ENCODE results near the gene DFFB. TPM values are rescaled to one million over a fixed set of nuclear protein-coding genes. Genes with fewer than 3 reads are reported as not detected.

Gene DFFB
- total RNA-seq, 1 experiment from 2014 or later = 17.1 TPM

DNA sequence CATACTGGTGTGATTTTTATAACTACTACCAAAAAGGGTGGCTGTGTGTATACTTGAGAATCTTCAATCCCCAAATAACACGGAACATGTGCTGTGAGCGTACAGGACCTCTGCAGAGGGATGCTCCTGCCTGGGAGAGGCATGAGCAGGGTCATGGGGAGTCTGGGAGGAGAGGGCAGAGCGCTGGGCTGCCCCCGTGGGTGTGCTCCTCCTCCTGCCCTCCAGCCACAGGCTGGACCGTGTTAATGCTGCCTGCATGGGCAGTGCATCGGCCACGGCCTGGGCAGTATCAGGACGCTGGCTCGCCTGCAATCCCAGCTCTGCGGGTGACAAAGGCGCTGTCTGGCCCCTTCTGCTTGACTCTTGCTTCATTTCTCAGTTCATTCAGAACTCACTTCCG lies 6.4 kb upstream of the DFFB start:
- ChIA-PET POLR2A (ENCODE audit: unreplicated experiment) (no interaction called here), CTCF (no interaction called here)
- H3K9me3 ChIP-seq (ENCODE audit: low read length) = no peaks in the 10 kb centered on the region
- intact Hi-C loops (cut with micrococcal nuclease) = no loop called here
- H3K27ac ChIP-seq (ENCODE audit: low read length) = no peak overlapping the region
- no peak overlapping the region for H3K4me2 ChIP-seq (ENCODE audit: low read length)
- TF ChIP-seq, protein P1, sequence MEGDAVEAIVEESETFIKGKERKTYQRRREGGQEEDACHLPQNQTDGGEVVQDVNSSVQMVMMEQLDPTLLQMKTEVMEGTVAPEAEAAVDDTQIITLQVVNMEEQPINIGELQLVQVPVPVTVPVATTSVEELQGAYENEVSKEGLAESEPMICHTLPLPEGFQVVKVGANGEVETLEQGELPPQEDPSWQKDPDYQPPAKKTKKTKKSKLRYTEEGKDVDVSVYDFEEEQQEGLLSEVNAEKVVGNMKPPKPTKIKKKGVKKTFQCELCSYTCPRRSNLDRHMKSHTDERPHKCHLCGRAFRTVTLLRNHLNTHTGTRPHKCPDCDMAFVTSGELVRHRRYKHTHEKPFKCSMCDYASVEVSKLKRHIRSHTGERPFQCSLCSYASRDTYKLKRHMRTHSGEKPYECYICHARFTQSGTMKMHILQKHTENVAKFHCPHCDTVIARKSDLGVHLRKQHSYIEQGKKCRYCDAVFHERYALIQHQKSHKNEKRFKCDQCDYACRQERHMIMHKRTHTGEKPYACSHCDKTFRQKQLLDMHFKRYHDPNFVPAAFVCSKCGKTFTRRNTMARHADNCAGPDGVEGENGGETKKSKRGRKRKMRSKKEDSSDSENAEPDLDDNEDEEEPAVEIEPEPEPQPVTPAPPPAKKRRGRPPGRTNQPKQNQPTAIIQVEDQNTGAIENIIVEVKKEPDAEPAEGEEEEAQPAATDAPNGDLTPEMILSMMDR (conservative IDR thresholded peaks at IDR 0.05; ENCODE audit: low read depth, low read length) = no peak
- no peak for TF ChIP-seq EZH2phosphoT487 (IDR thresholded peaks at IDR 0.05; ENCODE audit: borderline replicate concordance, low read length)
- no peaks in the 10 kb centered on the region for H3F3A ChIP-seq (ENCODE audit: low read length, unreplicated experiment)
- H2AFZ ChIP-seq (ENCODE audit: low read length) = no peak overlapping the region
- peaks cover 25% of the 10 kb centered on the region; the same call in 1 of the 2 replicates for H3K36me3 ChIP-seq (ENCODE audit: low read depth, low read length)
- DNase-seq (no peak), ATAC-seq (no peak)
- H3K4me3 ChIP-seq (ENCODE audit: low read length) = no peak overlapping the region
- H3K9ac ChIP-seq (ENCODE audit: low read length) = no peak overlapping the region
- peaks cover 37% of the 10 kb centered on the region for H3K79me2 ChIP-seq (ENCODE audit: low read length)
- H3K27me3 ChIP-seq (ENCODE audit: low read length) = no peaks in the 10 kb centered on the region
- BruUV-seq (replicated peaks) = no TSS peak
- H4K20me1 ChIP-seq (ENCODE audit: low read length) = peaks cover 13% of the 10 kb centered on the region; the same call in 1 of the 2 replicates
- no peaks in the 10 kb centered on the region for H3K9me2 ChIP-seq (replicated peaks; ENCODE audit: low read length)
- peaks cover 6% of the 10 kb centered on the region for H3K4me1 ChIP-seq (ENCODE audit: insufficient read depth, low read length)

DNA sequence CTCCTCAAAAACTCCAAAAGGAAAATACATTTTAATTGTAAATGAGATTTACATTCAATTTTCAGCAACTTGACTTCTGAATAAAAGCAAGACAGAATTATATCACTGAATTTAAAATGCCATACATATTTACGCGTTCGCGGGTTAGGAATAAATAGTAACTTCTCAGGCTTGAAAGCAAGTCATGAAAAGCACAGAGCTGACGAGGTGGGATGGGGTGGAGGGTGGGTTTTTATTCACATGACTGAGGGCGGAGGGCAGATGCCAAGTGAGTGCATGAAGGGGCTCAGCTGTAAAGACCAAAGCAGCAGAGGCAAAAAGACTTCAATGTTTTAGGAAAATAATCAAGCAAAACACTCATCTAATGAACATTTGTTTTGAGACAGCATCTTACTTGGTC lies 6.0 kb upstream of the DFFB start:
- no peaks in the 10 kb centered on the region for H3K27me3 ChIP-seq (ENCODE audit: low read length)
- intact Hi-C loops (cut with micrococcal nuclease) = no loop called here
- H4K20me1 ChIP-seq (ENCODE audit: low read length) = peaks cover 17% of the 10 kb centered on the region; the same call in 1 of the 2 replicates
- no TSS peak for BruUV-seq (replicated peaks)
- H3K4me1 ChIP-seq (ENCODE audit: insufficient read depth, low read length) = peaks cover 8% of the 10 kb centered on the region
- H3K4me3 ChIP-seq (ENCODE audit: low read length) = no peak overlapping the region
- TF ChIP-seq, protein P1 (conservative IDR thresholded peaks at IDR 0.05; ENCODE audit: low read depth, low read length) = no peak
- no peak for TF ChIP-seq EZH2phosphoT487 (IDR thresholded peaks at IDR 0.05; ENCODE audit: borderline replicate concordance, low read length)
- no peak for TF ChIP-seq EZH2 (IDR thresholded peaks at IDR 0.05; ENCODE audit: low read length, unreplicated experiment)
- ATAC-seq = no peak
- peaks cover 41% of the 10 kb centered on the region for H3K79me2 ChIP-seq (ENCODE audit: low read length)
- H3K27ac ChIP-seq (ENCODE audit: low read length) = no peak overlapping the region
- H3K36me3 ChIP-seq (ENCODE audit: low read depth, low read length) = peaks cover 25% of the 10 kb centered on the region; the same call in 1 of the 2 replicates
- no peak overlapping the region for H3K4me2 ChIP-seq (ENCODE audit: low read length)
- no peak overlapping the region for H2AFZ ChIP-seq (ENCODE audit: low read length)
- ChIA-PET POLR2A (ENCODE audit: unreplicated experiment) (no interaction called here), CTCF (no interaction called here)
- H3K9me3 ChIP-seq (ENCODE audit: low read length) = no peaks in the 10 kb centered on the region
- H3K9me2 ChIP-seq (replicated peaks; ENCODE audit: low read length) = no peaks in the 10 kb centered on the region
- H3F3A ChIP-seq (ENCODE audit: low read length, unreplicated experiment) = no peaks in the 10 kb centered on the region
- no peak overlapping the region for H3K9ac ChIP-seq (ENCODE audit: low read length)
- no peak for DNase-seq

DNA sequence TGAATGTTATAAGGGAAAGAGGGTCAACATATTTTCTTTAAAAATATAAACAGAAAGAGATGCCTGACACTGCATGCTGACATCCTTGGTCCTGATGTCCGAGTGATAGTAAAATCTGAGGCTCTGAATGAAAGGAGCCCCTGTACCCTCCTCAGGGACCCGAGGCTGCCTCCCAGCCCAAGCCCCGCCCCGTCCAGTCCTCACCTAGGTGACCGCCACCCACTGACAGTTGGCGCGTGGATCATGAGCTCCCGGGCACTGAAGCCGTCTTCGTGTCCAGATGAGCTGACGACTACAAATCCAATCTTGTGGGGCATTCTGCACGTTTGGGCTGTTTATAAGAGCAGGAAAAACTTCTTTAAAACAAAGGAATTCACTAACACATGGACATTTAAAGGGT lies 5.2 kb upstream of the DFFB start:
- CTCF ChIA-PET = no interaction called here

More for the DNA sequence above, 5.2 kb upstream of the DFFB start:
- no TSS peak for BruUV-seq (replicated peaks)
- H3K4me2 ChIP-seq (ENCODE audit: low read length) = no peak overlapping the region
- H3K27me3 ChIP-seq (ENCODE audit: low read length) = no peaks in the 10 kb centered on the region
- TF ChIP-seq EZH2 (IDR thresholded peaks at IDR 0.05; ENCODE audit: low read length, unreplicated experiment) (no peak), EZH2phosphoT487 (IDR thresholded peaks at IDR 0.05; ENCODE audit: borderline replicate concordance, low read length) (no peak)
- TF ChIP-seq, protein P1 (conservative IDR thresholded peaks at IDR 0.05; ENCODE audit: low read depth, low read length) = no peak
- no peak for ATAC-seq
- H2AFZ ChIP-seq (ENCODE audit: low read length) = no peak overlapping the region
- intact Hi-C loops (cut with micrococcal nuclease) = no loop called here
- no peaks in the 10 kb centered on the region for H3K9me3 ChIP-seq (ENCODE audit: low read length)
- peaks cover 17% of the 10 kb centered on the region; the same call in 1 of the 2 replicates for H4K20me1 ChIP-seq (ENCODE audit: low read length)
- H3K79me2 ChIP-seq (ENCODE audit: low read length) = peaks cover 44% of the 10 kb centered on the region
- no peak for DNase-seq
- H3F3A ChIP-seq (ENCODE audit: low read length, unreplicated experiment) = no peaks in the 10 kb centered on the region
- peaks cover 25% of the 10 kb centered on the region; the same call in 1 of the 2 replicates for H3K36me3 ChIP-seq (ENCODE audit: low read depth, low read length)
- peaks cover 8% of the 10 kb centered on the region for H3K4me1 ChIP-seq (ENCODE audit: insufficient read depth, low read length)
- H3K9ac ChIP-seq (ENCODE audit: low read length) = no peak overlapping the region
- H3K9me2 ChIP-seq (replicated peaks; ENCODE audit: low read length) = no peaks in the 10 kb centered on the region
- POLR2A ChIA-PET (ENCODE audit: unreplicated experiment) = no interaction called here
- H3K27ac ChIP-seq (ENCODE audit: low read length) = no peak overlapping the region
- H3K4me3 ChIP-seq (ENCODE audit: low read length) = no peak overlapping the region
